Neural cell (in vitro differentiated cells): ENCODE results near the gene ATF7.

Experiments
- CTCF ChIP-seq: fragments of 450-650 bp; IDR thresholded peaks from 2 replicates; pipeline ENCODE4 v1.5.1; 2014; ENCODE audit warnings: antibody characterized with exemption, mild to moderate bottlenecking, moderate library complexity; ENCODE audit not compliant: poor library complexity, severe bottlenecking
- EP300 ChIP-seq: fragments of 450-650 bp; conservative IDR thresholded peaks from 2 replicates; pipeline ENCODE4 v1.6.1; 2014; ENCODE audit warnings: antibody characterized with exemption, mild to moderate bottlenecking, moderate library complexity; ENCODE audit not compliant: poor library complexity, severe bottlenecking
- EZH2 ChIP-seq: fragments of 200-600, 300-800 bp; shearing (Covaris generic), sonication (generic); IDR thresholded peaks from 2 replicates; pipeline ENCODE4 v1.6.1; 2014; ENCODE audit warnings: antibody characterized with exemption, low read length, borderline replicate concordance, mild to moderate bottlenecking; ENCODE audit not compliant: insufficient read depth, poor library complexity, severe bottlenecking
- POLR2AphosphoS5 ChIP-seq: IDR thresholded peaks from 2 replicates; pipeline ENCODE4 v1.6.1; 2012
- RAD21 ChIP-seq: fragments of 450-650 bp; conservative IDR thresholded peaks from 2 replicates; pipeline ENCODE4 v1.6.1; 2014; ENCODE audit warnings: antibody characterized with exemption, mild to moderate bottlenecking, moderate library complexity
- REST ChIP-seq: IDR thresholded peaks from 2 replicates; pipeline ENCODE4 v1.6.1; 2012; ENCODE audit warnings: borderline replicate concordance
- TAF1 ChIP-seq: IDR thresholded peaks from 2 replicates; pipeline ENCODE4 v1.6.1; 2012; ENCODE audit warnings: low read depth

GRCh38 chr12:53472056-53472582, 154.1 kb downstream of the ATF7 start:
- TF ChIP-seq CTCF: no peak
- no peak for TF ChIP-seq RAD21
- TF ChIP-seq TAF1: no peak
- TF ChIP-seq EZH2: no peak
- no peak for TF ChIP-seq EP300
- no peak for TF ChIP-seq POLR2AphosphoS5
- TF ChIP-seq REST: no peak
